CD4-positive, alpha-beta T cell (primary cell): ENCODE data around the gene COL28A1. TPM values are rescaled to one million over a fixed set of nuclear protein-coding genes. Genes with fewer than 3 reads are reported as not detected.

Experiments
- ATAC-seq: fragments of 200-7000 bp; cut with Tn5 transposase; one replicate; pipeline ENCODE4 v1.10.0; 2022; ENCODE audit warnings: mild to moderate bottlenecking; ENCODE audit not compliant: poor library complexity
- CTCF ChIA-PET: fragments of 350-600 bp; sonication (Branson Sonifier 250); formaldehyde crosslinking; loops from one replicate; lab custom pipeline; 2021; ENCODE audit warnings: antibody characterized with exemption, inconsistent platforms; lab: Charles Lee
- POLR2A ChIA-PET: fragments of 350-600 bp; sonication (Branson Sonifier 250); formaldehyde crosslinking; loops from one replicate; lab custom pipeline; 2021; ENCODE audit warnings: antibody characterized with exemption, inconsistent platforms; lab: Charles Lee
- DNase-seq, 14 experiments: peaks; one replicate each; pipeline ENCODE4 v3.0.0-alpha.2; 2013 to 2020; ENCODE audit warnings: mixed read lengths in 2 of 14
- H3K27ac ChIP-seq, 2 donors: one replicate each; pipeline versions ENCODE4 v1.5.1 to v1.7.0; 2013; ENCODE audit warnings: low read length in 2 of 2, low read depth in 1 of 2, mild to moderate bottlenecking in 1 of 2
- H3K27me3 ChIP-seq, 2 experiments: 1 replicate in 1 of 2; 2 replicates in 1 of 2; pipeline versions ENCODE4 v1.6.1 to v1.7.0; 2013; ENCODE audit warnings: low read length in 2 of 2, control low read depth in 1 of 2, mild to moderate bottlenecking in 1 of 2, moderate library complexity in 1 of 2; ENCODE audit not compliant: insufficient read depth in 2 of 2, control insufficient read depth in 1 of 2
- H3K36me3 ChIP-seq: one replicate; pipeline ENCODE4 v1.6.1; 2013; ENCODE audit warnings: low read length, control low read depth; ENCODE audit not compliant: insufficient read depth
- H3K4me1 ChIP-seq: one replicate; pipeline ENCODE4 v1.6.1; 2013; ENCODE audit warnings: low read length, control low read depth; ENCODE audit not compliant: insufficient read depth
- H3K4me3 ChIP-seq: one replicate; pipeline ENCODE4 v1.5.1; 2013; ENCODE audit warnings: mild to moderate bottlenecking, low read length, moderate library complexity
- H3K9me3 ChIP-seq, 2 experiments: 1 replicate in 1 of 2; 2 replicates in 1 of 2; pipeline versions ENCODE4 v1.6.1 to v1.7.0; 2013; ENCODE audit warnings: low read length in 2 of 2, mild to moderate bottlenecking in 2 of 2, control low read depth in 1 of 2, moderate library complexity in 1 of 2; ENCODE audit not compliant: control insufficient read depth in 1 of 2, insufficient read depth in 1 of 2
- H3K27ac Mint-ChIP-seq: one replicate; pipeline ENCODE4 v1.8.0; 2020; ENCODE audit warnings: mixed read lengths
- H3K27me3 Mint-ChIP-seq: one replicate; pipeline ENCODE4 v1.8.0; 2021; ENCODE audit warnings: mixed read lengths
- H3K36me3 Mint-ChIP-seq: one replicate; pipeline ENCODE4 v1.8.0; 2021; ENCODE audit warnings: low read depth, mixed read lengths
- H3K4me1 Mint-ChIP-seq: one replicate; pipeline ENCODE4 v1.8.0; 2021; ENCODE audit warnings: low read depth, mixed read lengths
- H3K4me3 Mint-ChIP-seq: one replicate; pipeline ENCODE4 v1.8.0; 2020; ENCODE audit warnings: mild to moderate bottlenecking, mixed read lengths
- H3K9me3 Mint-ChIP-seq: one replicate; pipeline ENCODE4 v1.8.0; 2020; ENCODE audit warnings: mixed read lengths
- intact Hi-C, 2 experiments: fragments of 100-400 bp; cut with DNase I in 1 of 2; cut with micrococcal nuclease in 1 of 2; formaldehyde crosslinking; loops; one replicate each; pipeline versions ENCODE4 v1.15.1 to v1.9.0; 2023 to 2025; cut with DNase I, micrococcal nuclease
- total RNA-seq, 174 experiments: library from RNA in 2 of 174; stranded (reverse) in 2 of 174; gene quantifications; one replicate each; pipeline ENCODE4 v1.2.3 and lab custom pipeline; 2021 to 2026
- TF ChIP-seq, protein P1 (sequence below): fragments of 200-600 bp; IDR thresholded peaks from one replicate; pipeline ENCODE4 v1.8.0; 2022; ENCODE audit warnings: antibody characterized with exemption, mild to moderate bottlenecking

Gene COL28A1
- total RNA-seq, 2 experiments from 2014 or later = 0.22 TPM; not detected in 1

DNA sequence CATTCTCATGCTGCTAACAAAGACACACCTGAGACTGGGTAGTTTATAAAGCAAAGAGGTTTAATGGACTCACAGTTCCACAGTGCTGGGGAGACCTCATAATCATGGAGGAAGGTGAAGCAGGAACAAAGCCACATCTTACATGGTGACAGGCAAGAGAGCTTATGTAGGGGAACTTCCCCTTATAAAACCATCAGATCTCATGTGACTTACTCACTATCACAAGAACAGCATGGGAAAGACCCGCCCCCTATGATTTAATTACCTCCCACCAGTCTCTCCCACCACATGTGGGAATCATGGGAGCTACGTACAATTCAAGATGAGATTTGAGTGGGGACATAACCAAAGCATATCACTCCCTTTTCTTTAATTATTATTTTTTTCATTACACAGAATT is 16.6 kb downstream of the COL28A1 start:
- H3K4me3 Mint-ChIP-seq = no peak overlapping the region
- no peak overlapping the region for H3K4me3 ChIP-seq
- no peaks in the 10 kb centered on the region for H3K27me3 Mint-ChIP-seq
- TF ChIP-seq, protein P1, sequence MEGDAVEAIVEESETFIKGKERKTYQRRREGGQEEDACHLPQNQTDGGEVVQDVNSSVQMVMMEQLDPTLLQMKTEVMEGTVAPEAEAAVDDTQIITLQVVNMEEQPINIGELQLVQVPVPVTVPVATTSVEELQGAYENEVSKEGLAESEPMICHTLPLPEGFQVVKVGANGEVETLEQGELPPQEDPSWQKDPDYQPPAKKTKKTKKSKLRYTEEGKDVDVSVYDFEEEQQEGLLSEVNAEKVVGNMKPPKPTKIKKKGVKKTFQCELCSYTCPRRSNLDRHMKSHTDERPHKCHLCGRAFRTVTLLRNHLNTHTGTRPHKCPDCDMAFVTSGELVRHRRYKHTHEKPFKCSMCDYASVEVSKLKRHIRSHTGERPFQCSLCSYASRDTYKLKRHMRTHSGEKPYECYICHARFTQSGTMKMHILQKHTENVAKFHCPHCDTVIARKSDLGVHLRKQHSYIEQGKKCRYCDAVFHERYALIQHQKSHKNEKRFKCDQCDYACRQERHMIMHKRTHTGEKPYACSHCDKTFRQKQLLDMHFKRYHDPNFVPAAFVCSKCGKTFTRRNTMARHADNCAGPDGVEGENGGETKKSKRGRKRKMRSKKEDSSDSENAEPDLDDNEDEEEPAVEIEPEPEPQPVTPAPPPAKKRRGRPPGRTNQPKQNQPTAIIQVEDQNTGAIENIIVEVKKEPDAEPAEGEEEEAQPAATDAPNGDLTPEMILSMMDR = no peak
- CTCF ChIA-PET = no interaction called here
- ATAC-seq (no peak), DNase-seq (no peak)
- no peaks in the 10 kb centered on the region for H3K4me1 Mint-ChIP-seq
- no peaks in the 10 kb centered on the region for H3K4me1 ChIP-seq
- no peak overlapping the region for H3K27ac ChIP-seq
- POLR2A ChIA-PET = no interaction called here
- H3K9me3 ChIP-seq = no peaks in the 10 kb centered on the region
- no peaks in the 10 kb centered on the region for H3K27me3 ChIP-seq
- H3K36me3 ChIP-seq = no peaks in the 10 kb centered on the region
- H3K27ac Mint-ChIP-seq = no peak overlapping the region
- no peaks in the 10 kb centered on the region for H3K36me3 Mint-ChIP-seq
- no peaks in the 10 kb centered on the region for H3K9me3 Mint-ChIP-seq
- intact Hi-C loops = no loop called here

DNA sequence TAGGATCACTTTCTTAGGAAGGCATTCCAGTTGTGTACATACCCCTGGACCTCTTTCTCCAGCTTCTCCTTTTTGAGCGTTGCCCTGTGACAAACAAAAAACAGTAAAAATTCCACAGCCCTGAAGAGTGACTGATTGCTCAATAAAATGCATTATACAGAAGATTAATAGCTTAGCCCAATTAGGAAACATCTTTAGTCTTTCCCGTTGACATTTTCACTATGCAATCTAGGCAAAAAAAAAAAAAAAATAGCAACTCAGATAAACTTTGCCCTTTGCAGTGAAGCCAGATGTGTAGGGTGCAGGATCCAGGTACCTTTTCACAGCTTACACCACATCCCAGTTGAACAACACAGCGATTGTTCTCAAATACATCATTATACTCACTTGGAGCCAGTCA is 17.9 kb downstream of the COL28A1 start:
- H3K4me1 Mint-ChIP-seq = no peaks in the 10 kb centered on the region
- Histone ChIP-seq H3K4me1 (no peaks in the 10 kb centered on the region), H3K27ac (no peak overlapping the region), H3K9me3 (no peaks in the 10 kb centered on the region), H3K36me3 (no peaks in the 10 kb centered on the region), H3K4me3 (no peak overlapping the region), H3K27me3 (no peaks in the 10 kb centered on the region)
- H3K4me3 Mint-ChIP-seq = no peak overlapping the region
- no peaks in the 10 kb centered on the region for H3K9me3 Mint-ChIP-seq
- ATAC-seq (no peak), DNase-seq (no peak)
- ChIA-PET CTCF (no interaction called here), POLR2A (no interaction called here)
- H3K36me3 Mint-ChIP-seq = no peaks in the 10 kb centered on the region
- no peaks in the 10 kb centered on the region for H3K27me3 Mint-ChIP-seq
- TF ChIP-seq, protein P1 = no peak
- intact Hi-C loops = no loop called here
- H3K27ac Mint-ChIP-seq = no peak overlapping the region

DNA sequence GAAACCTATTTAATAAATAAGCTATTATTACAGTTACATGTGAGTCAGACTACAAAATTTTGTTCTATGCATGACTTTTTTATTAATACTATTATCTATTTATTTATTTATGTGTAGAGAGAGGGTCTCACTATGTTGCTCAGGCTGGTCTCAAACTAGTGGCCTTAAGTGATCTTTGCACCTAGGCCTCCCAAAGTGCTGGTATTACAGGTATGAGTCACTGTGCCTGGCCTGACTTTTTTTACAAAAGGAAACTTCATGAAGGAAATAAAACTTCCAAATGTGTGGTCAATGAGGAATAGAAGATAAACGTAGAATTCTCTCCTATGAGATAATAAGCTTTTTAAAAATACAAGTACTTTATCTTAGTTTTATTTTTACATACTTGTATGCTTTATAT is 19.0 kb downstream of the COL28A1 start:
- Histone ChIP-seq H3K9me3 (no peaks in the 10 kb centered on the region), H3K27ac (no peak overlapping the region), H3K27me3 (no peaks in the 10 kb centered on the region), H3K4me3 (no peak overlapping the region), H3K36me3 (no peaks in the 10 kb centered on the region), H3K4me1 (no peaks in the 10 kb centered on the region)
- ChIA-PET POLR2A (no interaction called here), CTCF (no interaction called here)
- Mint-ChIP-seq H3K4me3 (no peak overlapping the region), H3K9me3 (no peaks in the 10 kb centered on the region), H3K36me3 (no peaks in the 10 kb centered on the region), H3K27ac (no peak overlapping the region), H3K4me1 (no peaks in the 10 kb centered on the region), H3K27me3 (no peaks in the 10 kb centered on the region)
- intact Hi-C loops = no loop called here
- no peak for DNase-seq
- TF ChIP-seq, protein P1 = no peak
- no peak for ATAC-seq
